Ureter (tissue), 1 donor: ENCODE measurements around the gene DNAJC5. TPM values are rescaled to one million over a fixed set of nuclear protein-coding genes. Genes with fewer than 3 reads are reported as not detected.
"Not testable (repeated sequence)": the region's sequence is repeated elsewhere in the genome, so short reads cannot be mapped to it uniquely, and the experiment has no call there.

Source experiments
- DNase-seq: peaks from one replicate; pipeline ENCODE4 v3.0.0-alpha.2; 2020; ENCODE audit warnings: low spot score
- total RNA-seq: library from RNA; stranded (reverse); gene quantifications from one replicate; pipeline ENCODE4 v1.2.4, GENCODE V29; 2023
- donor health status: DM: yes; HTN: yes; CAD: no.

The DNAJC5 gene
- total RNA-seq, 1 donor from 2014 or later: 52.4 TPM

DNA sequence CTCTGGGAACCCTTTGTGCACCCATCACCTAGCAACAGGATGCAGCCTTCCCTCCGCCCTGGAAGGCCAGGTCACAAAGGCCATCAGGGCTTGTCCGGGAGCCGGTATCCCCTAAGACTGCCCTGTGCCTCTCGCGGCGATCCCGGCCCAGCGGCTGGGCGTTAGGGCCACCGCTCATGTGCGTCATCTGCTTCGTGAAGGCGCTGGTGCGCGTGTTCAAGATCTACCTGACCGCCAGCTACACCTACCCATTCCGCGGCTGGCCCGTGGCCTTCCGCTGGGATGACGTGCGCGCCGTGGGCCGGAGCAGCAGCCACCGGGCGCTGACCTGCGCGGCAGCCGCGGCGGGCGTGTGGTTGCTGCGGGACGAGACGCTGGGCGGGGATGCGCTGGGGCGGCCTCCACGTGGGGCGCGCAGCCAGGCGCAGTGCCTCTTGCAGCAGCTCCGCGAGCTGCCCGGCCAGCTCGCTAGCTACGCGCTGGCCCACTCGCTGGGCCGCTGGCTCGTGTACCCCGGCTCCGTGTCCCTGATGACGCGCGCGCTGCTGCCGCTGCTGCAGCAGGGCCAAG lies 33.5 kb upstream of the DNAJC5 start, which contains the start of gene ABHD16B:
Gene ABHD16B, plus strand, starts transcription at position 134 of the 570 bp plus-strand sequence. Its CDS starts 43 bp downstream, at position 177.
- DNase-seq: no peak

DNA sequence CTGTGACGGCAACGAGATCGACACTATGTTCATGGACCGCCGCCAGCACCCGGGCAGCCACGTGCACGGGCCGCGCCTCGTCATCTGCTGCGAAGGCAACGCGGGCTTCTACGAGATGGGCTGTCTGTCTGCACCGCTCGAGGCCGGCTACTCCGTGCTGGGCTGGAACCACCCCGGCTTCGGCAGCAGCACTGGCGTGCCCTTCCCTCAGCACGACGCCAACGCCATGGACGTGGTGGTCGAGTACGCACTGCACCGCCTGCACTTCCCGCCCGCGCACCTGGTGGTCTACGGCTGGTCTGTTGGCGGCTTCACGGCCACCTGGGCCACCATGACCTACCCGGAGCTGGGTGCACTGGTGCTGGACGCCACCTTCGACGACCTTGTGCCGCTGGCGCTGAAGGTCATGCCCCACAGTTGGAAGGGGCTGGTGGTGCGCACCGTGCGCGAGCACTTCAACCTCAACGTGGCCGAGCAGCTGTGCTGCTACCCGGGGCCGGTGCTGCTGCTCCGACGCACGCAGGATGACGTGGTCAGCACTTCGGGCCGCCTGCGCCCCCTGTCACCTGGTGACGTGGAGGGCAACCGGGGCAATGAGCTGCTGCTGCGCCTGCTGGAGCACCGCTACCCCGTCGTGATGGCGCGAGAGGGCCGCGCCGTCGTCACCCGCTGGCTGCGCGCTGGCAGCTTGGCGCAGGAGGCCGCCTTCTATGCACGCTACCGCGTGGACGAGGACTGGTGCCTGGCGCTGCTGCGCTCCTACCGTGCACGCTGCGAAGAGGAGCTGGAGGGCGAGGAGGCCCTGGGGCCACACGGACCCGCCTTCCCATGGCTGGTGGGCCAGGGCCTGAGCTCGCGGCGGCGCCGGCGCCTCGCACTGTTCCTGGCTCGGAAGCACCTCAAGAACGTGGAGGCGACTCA lies 32.7 kb upstream of the DNAJC5 start:
- no peak for DNase-seq

DNA sequence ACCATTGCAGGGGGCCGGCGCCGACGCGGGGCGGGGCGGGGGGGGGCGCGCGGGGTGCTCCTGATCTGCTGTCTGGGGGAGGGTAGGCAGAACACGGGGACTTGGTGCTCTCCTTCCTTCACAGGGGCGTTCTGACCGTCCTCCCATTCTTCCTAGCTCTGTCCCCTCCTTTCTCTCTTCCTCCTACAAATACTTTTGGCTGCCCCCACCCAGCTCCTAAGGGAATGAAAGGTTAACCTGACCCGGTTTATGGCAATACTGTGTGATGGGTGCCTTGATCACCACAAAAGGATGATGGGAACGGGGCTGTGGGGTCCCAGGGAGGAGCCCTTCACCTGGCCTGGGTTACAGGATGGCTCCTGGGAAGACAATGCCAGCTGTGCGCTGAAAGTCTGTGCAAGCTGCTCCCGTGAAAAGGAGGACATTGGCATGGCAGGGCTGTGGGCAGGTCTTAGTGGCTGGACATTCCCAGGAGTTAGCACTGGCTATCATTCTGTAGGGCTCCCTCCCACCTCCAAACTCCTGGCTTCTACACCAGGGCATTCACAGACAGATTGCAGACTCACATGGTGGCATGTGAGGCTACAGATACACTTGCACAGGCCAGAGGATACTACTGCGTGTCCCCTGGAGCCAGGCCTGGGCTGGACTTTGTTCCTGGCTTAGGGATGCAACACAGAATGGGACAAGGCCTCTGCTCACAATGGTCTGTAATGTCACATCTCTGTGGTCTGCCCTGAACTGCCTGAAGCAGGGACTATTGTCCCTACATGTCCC lies 31.7 kb upstream of the DNAJC5 start:
- no peak for DNase-seq

DNA sequence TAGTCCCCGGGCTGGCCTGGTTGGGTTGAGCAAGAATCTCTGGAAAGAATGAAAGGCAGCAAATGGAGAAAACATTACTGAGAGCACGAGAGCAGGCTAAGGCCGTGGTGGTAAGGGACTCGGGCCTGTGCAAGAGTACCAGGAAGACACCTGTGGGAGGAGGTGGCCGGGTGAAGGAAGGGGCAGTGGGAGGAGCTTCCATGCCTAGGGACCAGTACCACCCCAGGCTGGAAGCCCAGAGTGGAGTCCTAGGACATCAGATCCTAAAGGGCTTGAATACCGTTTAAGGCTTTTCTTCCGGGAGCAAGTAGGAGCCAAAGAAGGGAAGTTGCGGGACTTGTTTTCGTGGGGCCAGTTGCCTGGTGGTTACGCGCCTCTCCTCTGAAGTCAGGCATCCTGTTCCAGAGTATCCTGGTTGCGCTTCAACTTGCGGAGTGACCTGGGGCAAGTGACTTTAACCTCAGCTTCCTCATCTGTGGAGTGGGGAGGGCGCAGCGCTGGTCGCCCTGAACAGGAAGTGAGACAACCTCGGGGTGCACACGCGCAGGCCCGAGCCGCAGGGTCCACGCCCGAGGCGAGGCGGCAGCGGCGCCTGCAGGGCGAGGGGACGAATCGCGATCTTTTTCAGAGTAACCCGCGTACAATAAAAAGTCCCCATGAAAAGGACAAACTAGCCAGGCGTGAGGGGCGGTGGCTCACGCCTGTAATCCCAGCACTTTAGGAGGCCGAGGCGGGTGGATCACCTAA lies 31.0 kb upstream of the DNAJC5 start:
- peak; percentile 90 for DNase-seq

DNA sequence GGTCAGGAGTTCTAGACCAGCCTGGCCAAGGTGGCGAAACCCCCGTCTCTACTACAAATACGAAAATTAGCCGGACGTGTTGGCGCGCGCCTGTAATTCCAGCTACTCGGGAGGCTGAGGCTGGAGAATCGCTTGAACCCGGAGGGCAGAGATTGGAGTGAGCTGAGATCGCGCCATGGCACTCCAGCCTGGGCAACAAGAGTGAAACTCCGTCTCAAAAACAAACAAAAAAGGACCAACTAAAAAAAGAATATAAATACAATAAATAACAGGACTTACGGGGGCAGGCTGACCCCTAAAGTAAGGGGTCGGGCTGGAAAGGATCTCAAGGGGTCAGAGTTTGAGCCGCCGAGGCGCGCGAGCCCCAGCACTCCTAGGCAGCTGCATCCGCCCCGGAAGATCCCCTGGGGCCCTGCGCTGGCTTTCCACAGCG lies 30.4 kb upstream of the DNAJC5 start:
- no peak for DNase-seq

DNA sequence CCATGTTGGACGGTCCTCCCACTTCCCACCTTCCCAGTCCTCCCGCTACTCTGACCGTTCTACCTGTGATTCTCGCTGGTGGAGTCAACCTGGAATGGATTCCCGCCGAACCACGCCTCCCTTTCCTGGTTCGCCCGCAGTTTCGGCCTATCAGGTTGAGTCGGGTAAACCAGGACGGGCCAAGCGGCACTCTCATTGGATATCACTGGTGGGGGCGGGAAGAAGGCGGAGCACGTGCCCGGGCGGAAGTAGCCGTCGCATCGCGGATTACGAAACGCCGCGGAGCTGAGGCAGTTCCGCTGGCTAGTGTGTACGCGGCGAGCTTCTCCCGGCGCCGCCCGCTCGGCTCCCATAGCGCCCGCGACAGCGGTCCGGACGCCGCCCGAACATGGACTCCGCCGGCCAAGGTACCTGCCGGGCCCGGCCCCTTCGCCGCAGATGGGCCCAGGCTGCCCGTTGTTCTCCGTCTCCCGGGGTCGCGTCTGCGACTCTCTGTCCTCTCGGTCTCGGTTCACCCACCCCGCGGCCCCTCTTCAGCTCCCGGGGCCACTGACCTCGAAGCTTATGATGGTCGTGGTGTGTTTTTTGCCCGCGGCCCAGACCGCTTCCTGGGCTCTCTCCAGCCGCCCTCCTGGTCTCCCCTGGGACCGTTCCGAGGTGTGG lies 29.8 kb upstream of the DNAJC5 start, which contains the start of gene TPD52L2:
Gene TPD52L2, plus strand, starts transcription at position 293 of the 663 bp plus-strand sequence. Its CDS starts 96 bp downstream, at position 389.
- peak; percentile 99 for DNase-seq

DNA sequence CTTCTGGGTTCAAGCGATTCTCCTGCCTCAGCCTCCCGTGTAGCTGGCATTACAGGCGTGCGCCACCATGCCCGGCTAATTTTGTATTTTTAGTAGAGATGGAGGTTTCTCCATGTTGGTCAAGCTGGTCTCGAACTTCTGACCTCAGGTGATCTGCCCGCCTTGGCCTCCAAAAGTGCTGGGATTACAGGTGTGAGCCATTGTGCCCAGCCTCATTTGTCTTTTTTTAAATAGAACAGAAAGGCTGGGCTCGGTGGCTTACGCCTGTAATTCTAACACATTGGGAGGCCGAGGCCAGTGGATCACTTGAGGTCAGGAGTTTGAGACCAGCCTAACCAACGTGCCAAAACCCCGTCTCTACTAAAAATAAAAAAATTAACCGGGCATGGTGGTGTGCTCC lies 27.9 kb upstream of the DNAJC5 start:
- DNase-seq: not testable (repeated sequence)

DNA sequence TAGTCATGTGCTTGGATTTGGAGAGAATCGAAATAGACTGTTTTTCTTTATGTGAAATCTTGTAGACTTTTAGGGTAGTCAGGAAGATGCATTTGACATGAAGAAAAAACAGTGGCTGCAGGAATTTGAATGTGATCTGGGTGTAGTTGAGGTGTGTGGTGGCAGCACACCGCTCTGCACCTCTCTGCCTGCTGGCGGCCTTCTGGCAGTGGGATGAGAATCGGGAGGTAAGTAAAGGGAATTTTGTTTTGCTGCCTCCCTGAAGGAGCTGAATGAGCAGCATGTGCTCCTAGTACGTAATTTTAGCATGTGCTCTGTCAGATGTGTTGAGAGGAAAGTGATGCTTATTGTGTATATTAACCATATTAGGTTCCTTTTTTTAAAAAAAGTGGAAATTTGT lies 26.7 kb upstream of the DNAJC5 start:
- no peak for DNase-seq

DNA sequence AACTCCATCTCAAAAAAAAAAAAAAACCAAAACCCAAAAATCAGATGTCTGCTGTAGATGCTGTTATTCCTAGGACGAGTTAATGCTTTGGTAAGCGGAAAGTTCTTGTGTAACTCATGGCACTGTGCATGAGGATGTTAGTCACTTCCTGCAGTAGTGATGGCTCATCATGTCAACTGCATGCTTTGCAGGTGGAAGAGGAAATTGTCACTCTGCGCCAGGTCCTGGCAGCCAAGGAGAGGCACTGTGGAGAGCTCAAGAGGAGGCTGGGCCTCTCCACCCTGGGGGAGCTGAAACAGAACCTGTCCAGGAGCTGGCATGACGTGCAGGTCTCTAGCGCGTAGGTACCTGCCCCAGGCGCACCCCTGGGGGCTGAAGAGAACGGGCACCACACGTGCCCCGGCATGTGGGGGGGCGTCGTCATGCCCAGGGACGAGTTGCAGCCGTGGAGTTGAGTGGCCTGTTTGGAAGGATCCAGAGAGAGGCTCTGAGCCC lies 21.4 kb upstream of the DNAJC5 start:
- no peak for DNase-seq

DNA sequence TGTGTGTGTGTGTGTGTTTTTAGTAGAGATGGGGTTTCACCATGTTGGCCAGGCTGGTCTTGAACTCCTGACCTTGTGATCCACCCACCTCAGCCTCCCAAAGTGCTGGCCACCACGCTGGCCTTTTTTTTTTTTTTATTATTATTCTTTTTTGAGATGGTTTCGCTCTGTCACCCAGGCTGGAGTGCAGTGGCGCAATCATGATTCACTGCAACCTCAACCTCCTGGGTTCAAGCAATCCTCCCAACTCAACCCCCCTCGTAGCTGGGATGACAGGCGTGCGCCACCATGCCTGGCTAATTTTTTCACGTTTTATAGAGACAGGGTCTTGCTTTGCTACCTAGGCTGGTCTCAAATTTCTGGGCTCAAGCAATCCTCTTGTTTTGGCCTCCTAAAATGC lies 20.7 kb upstream of the DNAJC5 start:
- not testable (repeated sequence) for DNase-seq

DNA sequence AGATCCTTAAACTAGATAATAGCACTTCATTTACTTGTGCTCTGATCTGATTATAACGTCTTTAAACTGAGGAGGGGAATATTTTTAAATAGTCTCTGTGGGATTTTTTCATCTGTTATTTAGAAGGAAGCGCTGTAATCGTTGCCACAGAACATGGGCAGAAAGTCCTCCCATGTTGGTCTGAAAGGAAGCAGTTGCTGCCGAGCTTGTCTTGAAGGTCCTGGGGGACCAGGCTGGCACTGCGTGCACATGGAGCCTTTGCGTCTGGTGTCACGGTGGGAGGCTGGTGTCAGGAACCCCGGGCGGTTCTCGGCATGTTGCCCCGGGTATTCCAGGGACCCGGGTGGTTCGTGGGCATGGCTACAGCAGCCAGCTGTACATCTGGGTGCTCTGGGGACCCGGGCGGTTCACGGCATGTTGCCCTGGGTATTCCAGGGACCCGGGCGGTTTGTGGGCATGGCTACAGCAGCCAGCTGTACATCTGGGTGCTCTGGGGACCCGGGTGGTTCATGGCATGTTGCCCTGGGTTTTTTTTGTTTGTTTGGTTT lies 18.4 kb upstream of the DNAJC5 start:
- DNase-seq: no peak

DNA sequence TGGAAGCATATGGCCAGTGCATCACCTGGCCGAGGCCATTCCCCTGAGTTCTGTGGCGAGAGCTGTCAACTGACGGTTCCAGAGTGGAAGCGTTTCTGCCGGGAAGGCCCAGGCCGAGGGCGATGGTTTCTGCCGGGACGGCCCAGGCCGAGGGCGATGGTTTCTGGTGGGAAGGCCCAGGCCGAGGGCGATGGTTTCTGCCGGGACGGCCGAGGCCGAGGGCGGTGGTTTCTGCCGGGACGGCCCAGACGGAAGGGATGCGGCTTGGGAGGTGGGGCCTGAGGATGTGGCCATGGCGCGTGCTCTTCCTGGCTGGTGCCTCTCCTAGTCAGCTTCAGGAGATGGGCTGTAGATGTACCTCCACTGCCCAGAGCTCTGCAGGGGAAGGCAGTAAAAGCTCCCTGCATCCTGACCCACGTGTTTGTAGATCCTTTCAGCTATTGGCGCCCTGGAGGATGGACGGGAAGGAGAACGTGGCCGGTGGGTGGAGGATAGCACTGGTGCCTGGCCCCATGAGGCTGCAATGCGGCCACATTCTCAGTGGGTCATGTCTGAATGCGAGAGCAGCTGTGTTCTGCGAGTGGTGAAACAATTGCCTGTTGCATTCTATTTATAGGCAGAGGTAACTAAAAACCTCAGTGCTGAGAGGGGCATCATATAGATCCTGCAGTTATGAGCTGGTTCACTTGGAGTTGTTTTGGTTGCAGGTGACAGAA lies 17.0 kb upstream of the DNAJC5 start:
- DNase-seq: no peak

DNA sequence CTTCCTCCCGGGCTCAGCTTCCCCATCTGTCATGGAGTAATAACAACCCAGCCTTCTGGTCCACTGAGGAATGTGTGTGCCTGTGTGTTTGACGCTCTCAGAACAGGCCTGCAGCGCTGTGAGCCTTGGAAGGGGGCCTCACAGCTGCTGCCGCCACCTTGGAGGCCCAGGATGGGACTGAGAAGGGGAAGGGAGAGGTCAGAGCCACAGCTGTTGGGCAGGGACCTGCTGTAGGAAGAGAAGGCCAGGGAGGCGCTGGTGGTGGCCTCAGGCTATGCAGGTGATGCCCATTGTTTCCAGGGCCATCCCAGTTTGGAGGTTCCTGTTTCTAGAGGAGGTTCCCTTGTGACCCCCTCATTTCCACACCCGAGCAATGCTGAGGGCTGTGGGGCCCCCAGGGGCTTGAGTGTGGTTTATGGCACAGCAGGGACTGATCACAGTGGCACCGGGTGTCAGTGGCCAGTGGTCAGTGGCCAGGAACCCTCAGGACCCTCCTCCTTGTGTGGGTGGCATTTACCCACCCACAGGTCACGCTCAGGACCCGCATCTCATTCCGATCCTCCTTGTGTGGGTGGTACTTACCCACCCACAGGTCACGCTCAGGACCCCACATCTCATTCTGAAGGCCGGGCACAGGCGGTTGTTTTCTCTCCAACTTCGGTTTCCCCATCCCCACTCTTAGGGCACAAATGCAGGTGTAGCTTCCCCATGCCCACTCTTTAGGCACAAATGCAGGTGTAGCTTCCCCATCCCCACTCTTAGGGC lies 15.8 kb upstream of the DNAJC5 start:
- DNase-seq: no peak

DNA sequence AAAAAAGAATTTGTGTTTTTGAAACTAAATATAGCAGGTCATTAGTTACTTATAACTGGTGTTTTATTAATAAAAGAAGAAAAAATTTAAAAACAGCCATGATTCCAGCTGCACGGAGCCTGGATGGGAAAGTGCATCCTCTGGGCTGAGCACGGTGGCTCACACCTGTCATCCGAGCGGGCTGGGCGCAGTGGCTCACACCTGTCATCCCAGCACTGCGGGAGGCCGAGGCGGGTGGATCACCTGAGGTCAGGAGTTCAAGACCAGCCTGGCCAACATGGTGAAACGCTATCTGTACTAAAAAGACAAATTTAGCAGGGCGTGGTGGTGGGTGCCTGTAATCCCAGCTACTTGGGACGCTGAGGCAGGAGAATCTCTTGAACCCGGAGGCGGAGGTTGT lies 14.0 kb upstream of the DNAJC5 start:
- DNase-seq: not testable (repeated sequence)

DNA sequence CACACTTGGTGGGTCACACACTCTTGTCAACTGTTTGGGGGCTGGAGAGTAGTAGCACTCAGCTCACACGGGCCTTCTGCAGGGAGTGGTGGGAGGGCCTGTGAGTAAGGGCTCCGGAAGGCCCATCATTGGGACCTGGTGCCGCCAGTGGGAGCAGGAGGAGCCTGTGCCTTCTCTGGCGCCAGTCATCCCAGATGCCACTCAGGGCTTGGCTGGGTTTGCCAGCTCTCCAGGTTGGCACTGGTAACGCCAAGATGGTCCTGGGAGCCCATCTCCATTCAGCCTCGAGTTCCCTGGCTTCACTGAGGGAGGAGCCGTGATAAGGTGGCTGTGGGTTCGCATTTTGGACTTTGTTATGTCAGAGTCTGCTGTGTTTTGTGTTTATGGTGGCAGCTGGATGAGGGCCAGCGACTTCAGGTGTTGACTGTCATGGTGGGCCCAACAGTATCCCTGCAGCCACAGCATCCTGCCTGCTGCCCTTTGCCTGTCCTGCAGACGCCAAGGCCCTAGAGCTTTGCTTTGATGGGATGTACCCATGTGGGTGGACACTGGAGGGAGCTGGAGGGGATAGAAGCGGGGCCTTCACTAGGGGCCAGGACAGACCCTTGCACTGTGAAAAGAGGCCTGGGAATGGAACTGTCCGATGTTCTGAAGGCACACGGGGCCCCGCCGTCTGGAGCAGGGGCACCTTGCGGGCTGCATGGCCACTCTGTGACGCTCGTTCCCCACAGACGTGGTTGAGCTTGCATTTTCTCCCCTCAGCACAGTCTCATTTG lies 13.3 kb upstream of the DNAJC5 start:
- DNase-seq: no peak

DNA sequence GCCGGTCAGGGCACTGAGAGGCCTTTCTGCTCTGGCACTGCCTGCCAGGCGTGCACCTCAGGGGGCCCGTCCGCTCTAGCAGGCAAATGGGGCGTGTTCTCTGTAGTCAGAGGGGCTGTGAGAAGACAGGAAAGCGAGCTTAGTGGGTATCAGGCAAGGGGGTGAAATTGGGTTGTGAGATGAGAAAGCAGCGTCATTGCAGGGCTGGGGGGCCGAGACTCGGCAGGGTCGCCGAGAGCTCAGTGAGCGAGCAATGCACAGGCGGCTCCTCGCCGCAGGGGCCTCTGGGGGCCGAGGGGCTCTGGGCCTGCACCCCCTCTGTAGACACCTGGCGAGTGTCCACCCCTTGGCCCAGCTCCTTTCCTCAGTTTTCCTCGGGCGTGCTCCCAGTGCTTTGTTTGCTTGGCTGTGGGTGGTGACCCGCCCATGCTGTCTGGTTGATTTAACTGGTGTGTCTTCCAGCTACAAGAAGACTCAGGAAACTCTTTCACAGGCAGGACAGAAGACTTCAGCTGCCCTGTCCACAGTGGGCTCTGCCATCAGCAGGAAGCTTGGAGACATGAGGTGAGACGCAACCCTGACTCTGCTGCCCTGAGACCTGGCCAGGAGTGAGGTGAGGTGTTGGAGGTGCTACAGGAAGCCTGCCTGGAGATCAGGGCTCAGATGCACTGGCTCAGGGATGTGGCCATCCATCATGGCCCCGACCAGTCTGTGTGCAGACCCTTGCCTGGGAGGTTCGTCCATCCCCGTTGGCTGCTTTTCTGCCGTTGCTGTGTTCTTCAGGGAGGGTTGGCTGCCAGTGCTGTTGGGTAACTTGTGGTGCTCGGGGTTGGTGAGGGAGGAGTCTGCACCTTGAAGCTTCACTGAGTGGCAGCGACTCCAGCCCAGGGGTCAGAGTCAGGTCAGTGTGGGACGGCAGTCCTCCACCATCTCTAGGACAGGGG lies 12.4 kb upstream of the DNAJC5 start:
- no peak for DNase-seq

DNA sequence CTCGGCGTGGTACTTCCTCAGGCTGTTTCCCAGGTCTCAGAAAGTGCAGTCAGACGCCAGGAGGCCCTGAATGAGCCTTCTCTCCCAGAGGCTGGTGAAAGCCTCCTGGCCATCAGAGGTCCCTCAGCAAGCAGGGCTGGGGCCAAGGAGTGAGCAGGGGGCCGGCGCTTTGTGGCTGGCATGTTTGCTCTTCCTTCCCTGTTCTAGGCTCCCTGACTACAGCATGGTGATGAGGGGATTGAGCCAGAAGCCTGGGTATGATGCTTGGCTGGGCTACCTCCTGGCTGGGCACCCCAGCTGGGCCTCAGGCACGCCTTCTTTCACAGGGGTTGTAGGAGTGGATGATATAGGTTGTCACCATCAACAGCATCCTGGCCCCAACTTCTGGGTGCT lies 11.7 kb upstream of the DNAJC5 start:
- DNase-seq: no peak
